H4 (cell line): Measurements from ENCODE around the gene ZMIZ2. TPM values are rescaled to one million over a fixed set of nuclear protein-coding genes. Genes with fewer than 3 reads are reported as not detected.
"Not testable (repeated sequence)": the region's sequence is repeated elsewhere in the genome, so short reads cannot be mapped to it uniquely, and the experiment has no call there.

Experiments used
- DNase-seq: peaks from one replicate; pipeline ENCODE4 v3.0.0-alpha.2; 2015; ENCODE audit warnings: low spot score
- total RNA-seq: library from RNA; depleted of rRNA; stranded (reverse); fragments of >200 nt; shearing (Covaris generic); gene quantifications from 2 replicates; pipeline ENCODE4 v1.2.3, GENCODE V29; 2014

The ZMIZ2 gene
- total RNA-seq, 1 experiment from 2014 or later, result 3.9 TPM

DNA sequence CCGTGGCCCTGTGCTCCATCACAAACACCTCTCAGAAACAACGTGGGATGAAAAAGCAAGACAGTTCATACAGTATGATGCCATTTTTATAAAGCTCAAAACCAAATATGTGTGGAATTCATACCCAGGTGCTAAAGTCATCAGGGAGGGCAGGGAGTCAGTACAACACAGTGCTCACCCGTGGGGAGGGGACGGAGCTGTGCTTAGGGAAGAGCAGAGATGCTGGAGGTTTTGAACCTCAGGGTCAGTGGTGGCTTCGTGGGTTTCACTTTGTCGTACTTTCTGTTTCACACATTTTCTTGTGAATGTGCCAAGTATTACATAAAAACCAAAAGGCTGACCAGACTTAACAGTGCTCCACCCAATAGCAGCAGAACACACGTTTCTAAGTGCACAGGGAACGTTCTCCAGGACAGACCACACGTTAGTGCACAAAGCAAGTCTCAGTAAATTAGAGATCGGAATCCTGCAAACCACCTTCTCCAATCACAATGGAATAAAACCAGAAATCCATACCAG lies 21.2 kb downstream of the ZMIZ2 start:
- peak; percentile 68 for DNase-seq

DNA sequence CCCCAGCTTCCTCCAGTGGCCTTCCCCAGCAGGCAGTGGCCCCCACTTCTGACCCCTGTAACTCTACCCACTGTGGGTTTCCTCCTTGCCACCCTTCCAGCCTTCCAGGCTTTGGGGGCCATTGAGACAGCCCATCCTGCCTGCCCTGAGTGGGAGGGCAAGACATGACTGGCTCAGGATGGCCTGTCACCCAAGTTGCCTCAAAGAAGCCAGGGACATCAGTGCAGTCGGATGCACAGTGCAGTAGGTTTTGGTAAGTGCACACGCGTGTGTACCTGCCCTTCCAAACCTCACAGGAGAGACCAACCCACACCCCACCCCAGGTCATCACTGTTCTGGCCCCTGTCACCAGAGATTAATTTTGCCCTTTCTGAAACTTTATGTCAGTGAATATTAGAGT lies 22.7 kb downstream of the ZMIZ2 start:
- DNase-seq, result no peak

DNA sequence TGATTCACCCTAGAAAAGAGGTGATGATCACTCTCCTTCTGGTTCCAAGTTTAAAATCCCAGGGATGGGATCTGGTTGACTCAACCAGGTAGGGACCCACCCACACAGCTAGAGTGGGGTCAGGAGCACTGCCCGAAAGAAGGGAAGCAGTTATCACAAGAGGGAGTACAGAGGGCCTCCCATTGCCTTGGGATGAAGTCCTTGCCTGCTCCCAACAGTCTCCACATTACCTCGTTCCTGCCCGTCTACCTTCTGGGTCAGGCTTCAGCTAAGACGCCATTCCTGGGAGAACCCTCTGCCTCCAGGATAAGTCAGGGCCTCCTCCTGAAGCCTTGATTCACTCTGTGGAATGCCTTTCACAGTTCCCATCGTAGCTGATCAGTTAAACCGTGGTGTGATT lies 23.8 kb downstream of the ZMIZ2 start:
- no peak for DNase-seq

DNA sequence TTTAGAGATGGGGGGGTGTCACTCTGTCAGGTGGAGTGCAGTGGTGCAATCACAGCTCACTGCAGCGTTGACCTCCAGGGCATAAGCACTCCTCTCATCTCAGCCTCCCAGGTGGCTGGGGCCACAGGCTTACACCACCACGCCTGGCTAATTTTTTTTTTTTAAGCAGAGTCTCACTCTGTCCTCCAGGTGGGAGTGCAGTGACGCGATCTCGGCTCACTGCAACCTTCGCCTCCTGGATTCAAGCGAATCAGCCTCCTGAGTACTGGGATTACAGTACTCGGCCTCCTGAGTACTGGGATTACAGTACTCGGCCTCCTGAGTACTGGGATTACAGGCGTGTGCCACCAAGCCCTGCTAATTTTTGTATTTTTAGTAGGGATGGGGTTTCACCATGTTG lies 24.2 kb downstream of the ZMIZ2 start:
- DNase-seq, result no peak

DNA sequence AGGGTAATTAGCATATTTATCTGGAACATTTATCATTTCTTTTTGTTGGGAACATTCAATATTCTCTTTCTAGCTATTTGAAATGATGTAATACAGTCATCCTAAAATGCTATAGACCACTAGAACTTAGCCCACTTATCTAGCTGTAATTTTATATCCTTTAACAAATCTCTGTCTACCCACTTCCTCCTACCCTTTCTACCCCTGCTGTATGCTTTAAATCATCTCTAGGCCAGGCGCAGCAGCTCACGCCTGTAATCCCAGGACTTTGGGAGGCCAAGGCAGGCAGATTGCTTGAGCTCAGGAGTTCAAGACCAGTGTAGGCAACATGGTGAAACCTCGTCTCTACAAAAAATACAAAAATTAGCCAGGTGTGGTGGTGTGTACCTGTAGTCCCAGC lies 25.8 kb downstream of the ZMIZ2 start:
- not testable (repeated sequence) for DNase-seq

DNA sequence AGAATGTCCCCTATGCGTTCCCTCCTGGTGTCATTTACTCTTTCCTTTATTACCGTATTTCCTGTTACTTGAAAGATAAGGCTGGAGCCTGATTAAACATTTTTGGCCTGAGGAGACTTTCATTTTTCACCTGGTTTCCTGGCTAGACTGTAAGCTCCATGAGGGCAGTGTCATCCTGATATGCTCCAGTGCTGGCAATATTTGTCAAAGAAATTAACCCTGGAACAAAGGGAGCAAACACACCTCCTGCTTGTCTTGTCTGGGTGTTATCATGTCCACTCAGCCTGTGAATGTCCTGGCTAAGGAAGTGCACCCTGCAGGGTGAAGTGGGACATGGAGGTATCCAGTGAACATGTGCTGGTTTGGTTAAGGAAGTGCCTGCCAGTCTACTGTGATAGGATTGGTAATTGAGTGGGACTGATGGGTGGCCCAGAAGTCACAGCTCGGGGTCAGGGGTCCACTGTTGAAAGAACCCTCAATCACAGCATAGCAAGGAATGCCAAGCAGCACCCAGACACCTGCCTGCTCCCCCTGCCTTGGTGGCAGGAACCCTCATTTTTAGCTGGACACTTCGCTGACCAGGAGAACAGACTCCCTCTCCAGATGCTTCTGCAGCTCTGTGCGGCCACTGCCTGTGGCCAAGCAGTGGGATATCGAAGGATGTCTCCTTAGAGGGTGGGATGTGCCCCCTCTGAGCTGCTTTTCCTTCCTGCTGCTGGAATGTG lies 26.9 kb downstream of the ZMIZ2 start:
- no peak for DNase-seq

DNA sequence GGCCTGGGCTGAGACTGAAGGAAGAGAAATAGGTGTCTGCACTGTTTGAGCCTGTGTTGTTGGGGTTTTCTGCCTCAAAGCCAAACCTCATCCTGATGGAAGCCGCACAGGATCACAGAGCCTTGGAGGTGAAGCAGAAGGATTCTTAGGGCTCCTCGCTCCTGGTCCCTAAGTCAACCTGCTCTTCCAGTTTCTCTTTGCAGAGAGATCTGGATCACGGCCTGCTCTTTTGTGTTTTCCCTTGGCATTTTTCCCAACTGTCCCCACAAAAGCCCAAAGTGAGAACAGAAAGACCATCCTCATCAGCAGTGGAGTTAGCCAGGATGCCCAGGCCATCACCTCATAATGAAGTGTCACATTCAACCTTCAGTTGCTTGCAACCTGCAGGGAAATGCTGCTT lies 27.6 kb downstream of the ZMIZ2 start:
- DNase-seq, result no peak

DNA sequence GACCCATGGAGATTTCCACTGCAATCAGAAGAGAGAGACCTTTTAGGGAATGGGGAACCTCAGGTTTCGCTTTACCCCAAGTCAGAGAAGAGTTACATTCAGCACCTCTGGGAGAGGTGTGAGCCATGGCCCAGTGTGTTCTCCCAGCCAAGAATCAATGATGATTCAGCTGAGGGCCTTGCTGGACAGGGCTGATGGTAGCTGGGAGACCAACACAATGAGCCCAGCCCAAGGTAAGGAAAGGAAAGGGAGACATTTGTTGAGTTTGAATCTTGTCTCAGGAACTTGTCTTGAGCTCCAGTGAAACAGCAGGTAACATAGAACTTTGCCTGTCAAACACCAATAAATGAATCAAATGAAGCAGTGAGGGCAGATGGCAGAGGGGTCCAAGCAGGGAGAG lies 33.8 kb downstream of the ZMIZ2 start:
- no peak for DNase-seq

DNA sequence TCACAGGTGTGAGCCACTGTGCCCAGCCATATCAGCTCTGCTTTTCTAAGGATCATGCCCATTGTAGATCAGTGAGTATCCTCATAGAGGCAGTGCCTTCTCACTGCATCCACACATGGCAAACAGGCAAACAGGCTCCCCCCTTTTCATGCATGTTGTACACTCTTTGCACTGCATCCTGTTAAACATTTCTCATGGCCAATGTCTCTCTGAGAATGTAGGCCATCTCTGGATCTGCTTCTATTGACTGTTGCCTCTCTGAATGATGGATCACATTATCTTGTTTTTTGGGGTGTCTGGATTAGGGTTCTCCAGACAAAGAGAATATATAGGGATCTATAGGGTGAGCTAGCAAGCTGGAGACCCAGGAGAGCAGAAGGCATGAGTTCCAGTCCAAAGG lies 34.8 kb downstream of the ZMIZ2 start:
- DNase-seq, result no peak

DNA sequence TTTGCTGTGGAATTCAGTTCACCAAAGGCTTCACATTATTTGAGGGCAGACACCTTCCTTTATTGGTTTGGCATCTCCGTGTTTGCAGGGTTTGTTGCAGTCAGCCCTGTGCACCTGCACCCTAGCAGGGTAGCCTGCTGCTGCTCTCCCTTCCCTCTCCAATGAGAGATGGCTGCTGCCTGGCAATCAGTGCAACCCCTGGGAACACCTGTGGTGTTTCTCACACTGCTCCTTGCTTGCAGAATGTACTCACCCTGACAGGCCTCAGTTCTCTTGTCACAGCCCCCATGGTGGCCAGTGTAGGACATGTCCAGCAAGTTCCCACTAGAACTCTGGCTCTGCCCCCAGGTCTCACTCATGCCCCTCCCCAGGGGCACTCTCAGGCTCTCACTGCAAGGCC lies 35.7 kb downstream of the ZMIZ2 start:
- DNase-seq, result no peak

DNA sequence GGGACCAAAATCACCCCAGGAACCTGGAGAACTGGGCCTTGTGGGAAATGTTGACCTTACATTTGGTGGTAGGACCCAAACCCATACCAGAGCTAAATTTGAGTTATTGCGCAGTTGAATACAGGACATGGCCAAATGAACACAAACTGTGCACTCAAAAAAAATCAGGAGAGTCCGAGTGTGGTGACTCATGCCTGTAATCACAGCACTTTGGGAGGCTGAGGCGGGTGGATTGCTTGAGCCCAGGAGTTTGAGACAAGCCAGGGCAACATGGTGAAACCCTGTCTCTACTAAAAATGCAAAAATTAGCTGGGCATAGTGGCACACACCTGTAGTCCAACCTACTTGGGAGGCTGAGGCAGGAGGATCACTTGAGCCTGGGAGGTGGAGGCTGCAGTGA lies 36.6 kb downstream of the ZMIZ2 start:
- DNase-seq, result not testable (repeated sequence)

DNA sequence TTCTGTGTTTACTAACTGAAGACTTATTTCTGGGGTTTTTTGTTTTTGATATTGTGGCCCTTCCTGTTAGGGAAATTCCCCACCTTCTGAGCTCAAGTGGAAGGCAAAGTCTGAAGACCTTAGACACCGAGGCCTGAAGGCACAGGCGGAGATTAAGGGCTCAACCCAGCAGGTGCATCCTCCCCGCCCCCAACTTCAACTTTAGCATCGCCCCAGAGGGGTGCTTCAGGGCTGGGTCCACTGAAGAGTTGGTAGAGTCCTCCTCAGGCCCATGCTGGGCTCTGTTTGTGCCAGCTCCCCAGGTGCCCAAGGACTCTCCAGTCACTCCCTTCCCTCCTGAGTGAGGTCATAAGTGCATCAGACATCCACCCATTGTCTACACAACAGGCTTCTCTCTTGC lies 38.4 kb downstream of the ZMIZ2 start:
- DNase-seq, result no peak

DNA sequence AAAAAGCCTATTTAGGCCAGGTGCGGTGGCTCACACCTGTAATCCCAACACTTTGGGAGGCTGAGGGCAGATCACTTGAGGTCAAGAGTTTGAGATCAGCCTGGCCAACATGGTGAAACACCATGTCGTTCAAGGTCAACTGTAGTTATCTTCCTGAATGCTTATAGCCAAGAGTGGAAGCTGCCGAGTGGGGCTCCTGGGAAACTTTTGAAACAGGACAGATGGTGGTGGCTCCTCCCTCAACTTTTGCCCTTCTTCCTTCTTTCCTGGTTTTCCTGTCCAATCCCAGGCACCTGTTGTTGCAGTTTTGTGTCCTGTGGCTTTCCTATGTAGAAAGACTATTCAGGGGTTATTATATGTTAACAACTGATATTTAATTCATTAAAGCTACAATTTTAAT lies 39.1 kb downstream of the ZMIZ2 start:
- DNase-seq, result no peak

DNA sequence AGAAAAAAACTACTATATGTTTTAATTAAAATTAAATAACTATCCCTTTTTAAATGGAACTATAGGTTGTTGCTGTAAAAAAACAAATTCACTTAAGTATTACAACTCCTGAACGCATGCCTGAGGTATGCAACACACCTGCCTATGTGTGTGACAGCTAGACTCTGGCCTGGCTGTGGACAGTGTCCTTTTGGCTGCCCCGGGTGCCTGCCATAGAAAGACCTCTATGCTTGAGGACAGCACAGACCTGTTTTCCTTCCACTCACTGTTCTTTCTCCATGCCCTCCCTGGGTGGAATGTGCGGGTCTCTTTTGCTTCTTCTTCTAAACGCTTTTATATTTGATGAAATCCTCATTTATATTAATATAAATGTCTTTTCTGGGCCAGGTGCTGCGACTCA lies 41.3 kb downstream of the ZMIZ2 start:
- no peak for DNase-seq

DNA sequence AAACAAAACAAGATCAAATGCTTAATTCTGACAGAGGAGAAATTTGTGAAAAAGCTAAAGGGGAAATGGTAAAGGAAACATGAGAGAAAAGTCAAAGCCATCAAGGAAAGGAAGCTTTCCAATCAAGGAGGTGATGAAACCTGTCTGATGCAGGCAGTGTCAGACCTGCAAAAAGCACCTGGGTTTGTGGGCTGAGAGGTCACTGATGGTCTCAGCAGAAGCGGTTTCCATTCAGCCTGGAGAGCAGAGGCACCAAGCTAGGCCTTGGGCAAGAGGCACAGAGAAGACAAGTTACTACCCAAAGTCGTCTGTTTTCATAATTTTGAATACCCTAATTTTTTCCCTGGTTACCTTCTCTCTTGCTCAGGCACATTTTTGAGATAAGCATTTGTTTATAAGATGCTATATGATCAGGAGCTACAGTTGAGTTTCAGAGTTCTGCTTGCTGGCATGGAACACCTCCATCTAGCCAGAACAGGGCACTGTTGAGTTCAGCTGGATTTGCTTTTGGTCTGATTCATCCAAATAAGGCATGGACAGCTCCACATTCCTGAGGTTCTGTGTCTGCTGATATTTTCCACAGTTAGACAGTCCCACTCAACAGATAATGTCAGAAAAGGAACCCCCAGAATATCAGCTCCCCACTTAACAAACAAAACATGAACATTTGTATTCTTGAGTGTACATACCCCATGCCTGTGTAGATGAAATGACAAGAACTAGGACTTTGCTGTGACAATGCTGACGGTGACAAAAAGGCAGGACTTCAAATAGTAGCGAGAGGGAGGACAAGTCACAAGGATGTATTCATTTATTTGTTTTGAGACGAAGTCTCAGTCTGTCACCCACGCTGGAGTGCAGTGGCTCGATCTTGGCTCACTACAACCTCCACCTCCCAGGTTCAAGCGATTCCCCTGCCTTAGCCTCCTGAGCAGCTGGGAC lies 42.9 kb downstream of the ZMIZ2 start:
- DNase-seq, result no peak

DNA sequence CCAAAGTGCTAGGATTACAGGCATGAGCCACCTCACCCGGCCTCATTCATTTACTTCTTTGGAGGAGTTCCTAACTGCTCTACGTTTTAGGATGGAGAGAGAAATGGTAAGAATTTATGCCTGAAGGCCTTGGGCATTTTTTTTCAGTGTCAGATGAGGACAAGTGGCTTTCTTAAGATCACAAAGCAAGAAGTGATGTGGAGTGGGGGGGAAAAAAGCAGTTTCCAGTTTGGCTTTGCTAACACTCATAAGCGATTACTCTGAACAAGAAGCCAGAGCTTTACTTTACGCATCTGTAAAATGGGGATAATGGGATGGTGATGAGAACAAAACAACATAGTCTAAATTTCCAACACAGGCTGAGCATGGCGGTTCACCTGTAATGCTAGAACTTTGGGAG lies 45.3 kb downstream of the ZMIZ2 start:
- DNase-seq, result peak; percentile 63

DNA sequence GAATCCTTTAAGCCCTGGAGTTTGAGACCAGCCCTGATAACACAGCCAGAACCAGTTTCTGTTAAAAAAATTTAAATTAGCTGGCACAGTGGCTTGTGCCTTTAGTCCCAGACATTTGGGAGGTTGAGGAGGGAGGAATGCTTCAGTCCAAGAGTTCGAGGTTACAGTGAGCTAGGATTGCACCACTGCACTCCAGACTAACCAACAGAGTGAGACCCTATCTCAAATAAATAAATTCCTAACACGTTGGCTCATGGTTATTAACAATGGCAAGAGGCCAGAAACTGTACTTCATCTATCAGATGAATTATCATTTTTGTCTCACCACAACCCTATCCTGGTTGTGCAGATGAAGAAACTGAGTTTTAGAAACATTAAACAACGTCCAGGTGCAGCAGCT lies 45.7 kb downstream of the ZMIZ2 start:
- no peak for DNase-seq

DNA sequence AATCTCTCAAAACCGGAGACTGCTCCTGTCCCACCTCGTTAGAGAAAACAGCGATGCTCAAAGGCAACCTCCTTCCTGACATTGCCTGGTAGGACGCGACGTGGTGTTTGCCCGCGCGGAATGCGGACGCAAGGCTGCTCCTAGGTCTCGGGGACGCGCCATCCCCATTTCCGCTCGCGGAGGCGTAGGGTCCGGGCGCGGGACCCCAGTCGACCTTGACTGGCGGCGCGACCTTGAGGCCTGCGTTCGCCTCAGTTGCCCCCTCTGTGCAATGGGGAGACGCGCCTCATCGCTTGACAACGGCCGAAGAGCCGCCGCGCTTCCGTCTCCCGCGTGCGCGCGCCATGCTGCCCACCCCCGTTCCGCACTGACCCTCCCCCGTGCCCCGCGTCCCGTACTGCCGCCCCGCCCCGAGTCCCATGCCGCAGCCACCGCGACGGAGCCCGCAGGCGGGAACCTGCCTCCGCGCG lies 47.4 kb downstream of the ZMIZ2 start:
- peak; percentile 77 for DNase-seq

DNA sequence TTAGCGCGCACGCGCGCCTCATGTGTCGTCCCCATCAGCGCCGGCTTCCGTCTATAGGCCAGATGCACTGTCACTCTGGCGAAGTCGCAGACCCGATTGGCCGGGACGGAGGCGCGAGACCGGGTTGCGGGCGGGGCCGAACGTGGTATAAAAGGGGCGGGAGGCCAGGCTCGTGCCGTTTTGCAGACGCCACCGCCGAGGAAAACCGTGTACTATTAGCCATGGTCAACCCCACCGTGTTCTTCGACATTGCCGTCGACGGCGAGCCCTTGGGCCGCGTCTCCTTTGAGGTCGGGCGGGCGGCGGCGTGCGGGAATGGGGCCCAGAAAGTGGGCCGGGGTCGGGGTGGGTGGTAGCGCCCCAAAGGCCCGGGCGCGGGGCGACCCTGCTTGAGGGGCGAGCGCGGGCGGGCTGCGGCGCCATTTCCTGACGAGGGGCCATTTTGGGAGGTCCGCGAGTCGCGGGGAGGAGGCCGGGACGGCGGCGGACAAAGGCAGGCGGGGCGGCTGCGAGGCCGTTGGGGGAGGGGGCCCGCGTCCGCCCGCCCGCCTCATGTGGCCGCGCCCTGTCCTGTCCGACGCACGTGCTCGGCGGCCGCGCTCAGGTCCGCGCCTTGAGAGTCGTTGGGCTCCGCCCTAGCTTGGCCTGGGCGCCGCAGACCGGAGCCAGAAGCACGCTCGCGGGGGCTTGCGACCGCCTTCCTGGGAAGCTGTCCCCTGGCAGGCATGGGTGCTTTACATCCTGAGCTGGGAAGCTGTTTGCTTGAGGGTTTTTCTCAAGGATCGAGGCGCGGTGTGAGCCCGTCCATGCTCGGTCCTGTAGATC lies 48.1 kb downstream of the ZMIZ2 start, which contains the start of gene PPIA:
PPIA (plus strand) TSS at position 178 of the 825 bp plus-strand sequence; CDS start at position 222, 44 bp downstream.
- DNase-seq, result peak; percentile 100

DNA sequence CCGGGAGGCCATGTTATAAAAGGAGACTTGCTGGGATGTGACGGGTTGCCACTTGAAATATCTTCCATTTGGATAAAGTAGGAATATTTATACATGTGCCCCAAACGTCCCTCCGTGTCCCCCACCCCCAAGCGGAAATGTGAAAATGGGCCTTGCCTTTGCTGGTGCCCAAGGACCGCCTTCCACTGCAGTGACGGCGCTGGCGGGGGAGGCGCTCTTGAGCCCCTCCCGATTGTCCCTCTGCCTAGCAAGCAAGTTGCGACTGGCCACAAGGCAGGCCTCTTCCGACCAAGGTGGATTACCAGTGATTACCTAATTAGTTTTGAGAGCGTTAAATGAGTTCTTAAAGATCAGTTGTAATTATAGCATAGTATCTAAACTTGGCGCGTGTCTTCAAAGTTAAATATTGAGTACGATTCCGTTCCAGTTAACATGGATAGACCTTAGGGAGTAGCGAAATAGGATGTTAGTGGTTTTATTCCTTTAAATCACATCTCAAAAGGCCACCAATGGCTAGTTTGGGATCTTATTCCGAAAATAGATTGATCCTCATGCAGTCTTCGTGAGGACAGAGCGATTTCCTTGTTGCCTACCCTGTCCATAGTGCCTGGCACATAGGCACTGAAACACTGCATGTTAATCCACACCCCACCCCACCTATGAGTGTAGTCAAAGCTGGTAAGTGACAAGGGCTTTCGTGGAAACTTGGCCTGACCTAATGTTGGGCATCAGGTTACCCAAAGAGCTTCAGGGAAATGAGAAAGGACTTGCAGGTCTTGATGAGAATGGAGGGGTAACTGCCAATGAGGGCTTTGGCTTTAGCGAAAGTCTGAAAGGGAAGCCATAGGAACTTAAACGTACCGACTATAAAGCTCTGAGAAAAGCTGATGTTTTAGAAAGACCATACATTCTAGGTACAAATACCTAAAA lies 48.9 kb downstream of the ZMIZ2 start:
- peak; percentile 97 for DNase-seq
